Left lung (tissue), 10 donors: ENCODE results near the gene BEST3. TPM values are rescaled to one million over a fixed set of nuclear protein-coding genes. Genes with fewer than 3 reads are reported as not detected.

Experiments used
- ATAC-seq: fragments of 200-7000 bp; cut with Tn5 transposase; one replicate; pipeline ENCODE4 v1.9.1; 2020; ENCODE audit warnings: moderate library complexity
- DNase-seq, 4 donors: peaks; one replicate each; pipeline ENCODE4 v3.0.0-alpha.2; 2013 to 2020
- H3K27ac ChIP-seq, 2 donors: fragments of 200-600 bp; sonication (generic) in 1 of 2; one replicate each; pipeline versions ENCODE4 v1.5.0 to v1.8.0; 2020 to 2021
- H3K27me3 ChIP-seq, 2 donors: fragments of 200-600 bp; sonication (generic) in 1 of 2; one replicate each; pipeline versions ENCODE4 v1.5.0 to v1.8.0; 2020 to 2021
- H3K36me3 ChIP-seq, 2 donors: fragments of 200-600 bp; sonication (generic) in 1 of 2; one replicate each; pipeline versions ENCODE4 v1.5.0 to v1.8.0; 2020 to 2021
- H3K4me1 ChIP-seq, 2 donors: fragments of 200-600 bp; one replicate each; pipeline ENCODE4 v1.8.0; 2021
- H3K4me3 ChIP-seq, 2 donors: fragments of 200-600 bp; sonication (generic) in 1 of 2; one replicate each; pipeline versions ENCODE4 v1.5.0 to v1.8.0; 2020 to 2021; ENCODE audit warnings: mild to moderate bottlenecking in 1 of 2
- H3K9me3 ChIP-seq, 2 donors: fragments of 200-600 bp; sonication (generic) in 1 of 2; one replicate each; pipeline versions ENCODE4 v1.5.0 to v1.8.0; 2020 to 2021
- intact Hi-C, 2 donors: fragments of 100-400 bp; cut with DNase I; formaldehyde crosslinking; loops; one replicate each; pipeline versions ENCODE4 v1.11.2 to v1.14.2; 2022
- polyA plus RNA-seq, 6 donors: library from polyadenylated mRNA; unstranded; fragments of 120-200 nt; gene quantifications; one replicate each; pipeline ENCODE4 v1.2.1, GENCODE V29; 2013; ENCODE audit not compliant: insufficient read length in 6 of 6
- total RNA-seq, 2 donors: library from RNA; stranded (reverse); fragmentation: NEBNext Ultra II Directional; extraction: Animal tissue kit (Norgen Biotek cat#: 25700); gene quantifications; one replicate each; pipeline ENCODE4 v1.2.1, GENCODE V29; 2021
- TF ChIP-seq, protein P1 (sequence below), 2 donors: fragments of 200-600 bp; sonication (generic) in 1 of 2; IDR thresholded peaks; one replicate each; pipeline versions ENCODE4 v1.5.0 to v1.8.0; 2021; ENCODE audit warnings: antibody characterized with exemption in 2 of 2
- donor health status: DM: no; HTN: yes; CAD: no.
- donor health status: DM: no; HTN: no; CAD: no.

Gene BEST3
- total and polyA plus RNA-seq, 8 donors, result 0.28 to 0.67 (median 0.45) TPM; not detected in 2

DNA sequence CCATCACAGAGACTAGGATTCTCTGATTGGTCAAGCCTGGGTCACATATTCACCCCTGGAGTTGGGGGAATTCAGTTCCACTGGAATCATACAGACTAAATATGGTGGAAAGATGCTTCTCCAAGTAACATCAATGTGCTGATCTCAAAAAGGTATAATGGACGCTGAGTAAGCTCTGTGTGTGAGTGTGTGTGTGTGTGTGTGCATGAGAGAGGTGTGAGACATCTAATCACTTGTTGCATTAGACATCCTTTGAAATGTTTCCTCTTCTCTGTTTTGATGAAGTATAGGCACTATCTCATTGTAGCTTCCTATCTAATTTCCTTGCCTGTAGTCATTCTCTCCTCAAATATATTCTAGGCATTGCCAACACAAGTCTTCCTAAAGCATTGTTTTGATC, 34.5 kb upstream of the BEST3 start:
- H3K4me1 ChIP-seq, result peaks cover 0 to 3% of the 10 kb centered on the region in 2 donors
- TF ChIP-seq, protein P1, sequence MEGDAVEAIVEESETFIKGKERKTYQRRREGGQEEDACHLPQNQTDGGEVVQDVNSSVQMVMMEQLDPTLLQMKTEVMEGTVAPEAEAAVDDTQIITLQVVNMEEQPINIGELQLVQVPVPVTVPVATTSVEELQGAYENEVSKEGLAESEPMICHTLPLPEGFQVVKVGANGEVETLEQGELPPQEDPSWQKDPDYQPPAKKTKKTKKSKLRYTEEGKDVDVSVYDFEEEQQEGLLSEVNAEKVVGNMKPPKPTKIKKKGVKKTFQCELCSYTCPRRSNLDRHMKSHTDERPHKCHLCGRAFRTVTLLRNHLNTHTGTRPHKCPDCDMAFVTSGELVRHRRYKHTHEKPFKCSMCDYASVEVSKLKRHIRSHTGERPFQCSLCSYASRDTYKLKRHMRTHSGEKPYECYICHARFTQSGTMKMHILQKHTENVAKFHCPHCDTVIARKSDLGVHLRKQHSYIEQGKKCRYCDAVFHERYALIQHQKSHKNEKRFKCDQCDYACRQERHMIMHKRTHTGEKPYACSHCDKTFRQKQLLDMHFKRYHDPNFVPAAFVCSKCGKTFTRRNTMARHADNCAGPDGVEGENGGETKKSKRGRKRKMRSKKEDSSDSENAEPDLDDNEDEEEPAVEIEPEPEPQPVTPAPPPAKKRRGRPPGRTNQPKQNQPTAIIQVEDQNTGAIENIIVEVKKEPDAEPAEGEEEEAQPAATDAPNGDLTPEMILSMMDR (IDR thresholded peaks at IDR 0.05), result no peak
- no peaks in the 10 kb centered on the region for H3K36me3 ChIP-seq
- ATAC-seq, result no peak
- H3K27ac ChIP-seq, result no peak overlapping the region
- no peaks in the 10 kb centered on the region for H3K27me3 ChIP-seq
- no peaks in the 10 kb centered on the region for H3K9me3 ChIP-seq
- no peak overlapping the region for H3K4me3 ChIP-seq
- intact Hi-C loops, result no loop called here
- no peak for DNase-seq

- Histone ChIP-seq H3K9me3 (no peaks in the 10 kb centered on the region), H3K4me1 (no peaks in the 10 kb centered on the region), H3K27me3 (no peaks in the 10 kb centered on the region), H3K36me3 (no peaks in the 10 kb centered on the region), H3K27ac (no peak overlapping the region), H3K4me3 (no peak overlapping the region)
- ATAC-seq (no peak), DNase-seq (no peak)
- TF ChIP-seq, protein P1 (IDR thresholded peaks at IDR 0.05), result no peak
- intact Hi-C loops, result no loop called here
Observed at GRCh38 chr12:69732088-69732487, 33.0 kb upstream of the BEST3 start.

DNA sequence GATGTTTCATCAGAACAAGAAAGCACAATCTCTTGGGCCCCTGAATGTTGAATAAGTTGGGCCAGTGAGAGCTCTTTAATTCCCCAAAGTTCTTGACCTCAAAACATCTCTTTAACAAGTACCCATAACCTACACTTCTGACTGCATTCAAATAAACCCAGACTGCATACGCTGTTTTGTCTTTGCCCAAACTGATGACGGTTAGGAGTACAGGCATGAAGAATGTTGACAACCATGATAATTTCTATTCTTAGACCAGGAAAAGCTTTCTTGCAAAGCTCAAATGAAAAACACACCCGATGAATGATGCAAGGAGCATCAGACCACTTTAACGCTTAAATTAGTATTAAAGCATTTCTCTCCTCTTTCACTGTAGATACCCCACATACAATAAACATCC, 27.8 kb upstream of the BEST3 start:
- no peak for DNase-seq
- no peak for ATAC-seq

DNA sequence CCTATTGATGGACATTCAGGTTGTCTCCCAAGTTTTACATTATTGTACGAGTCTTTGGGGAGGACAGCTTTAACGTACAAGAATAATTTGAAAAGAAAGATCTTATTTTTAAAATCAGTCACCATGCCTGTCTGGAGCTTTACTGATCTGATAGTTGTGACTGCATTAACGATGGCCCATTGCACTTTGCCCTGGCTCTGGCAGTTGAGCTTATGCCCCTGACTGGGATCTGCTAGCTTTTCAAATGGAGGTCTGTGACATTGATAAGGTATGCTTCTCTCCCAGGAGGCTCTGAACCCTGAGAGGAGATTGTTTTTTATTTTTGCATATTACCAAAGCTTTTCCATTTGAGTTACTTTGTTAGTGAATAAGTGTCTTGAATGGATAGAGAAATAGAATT, 21.6 kb upstream of the BEST3 start:
- DNase-seq (no peak), ATAC-seq (no peak)
- H3K27ac ChIP-seq, result no peak overlapping the region
- no peaks in the 10 kb centered on the region for H3K27me3 ChIP-seq
- no peaks in the 10 kb centered on the region for H3K9me3 ChIP-seq
- TF ChIP-seq, protein P1 (IDR thresholded peaks at IDR 0.05), result no peak
- no peaks in the 10 kb centered on the region for H3K4me1 ChIP-seq
- intact Hi-C loops, result no loop called here
- H3K36me3 ChIP-seq, result no peaks in the 10 kb centered on the region
- H3K4me3 ChIP-seq, result no peak overlapping the region

More for the DNA sequence above, 27.8 kb upstream of the BEST3 start:
- TF ChIP-seq, protein P1 (IDR thresholded peaks at IDR 0.05), result no peak
- Histone ChIP-seq H3K27ac (no peak overlapping the region), H3K4me3 (no peak overlapping the region), H3K4me1 (no peaks in the 10 kb centered on the region), H3K9me3 (no peaks in the 10 kb centered on the region), H3K36me3 (no peaks in the 10 kb centered on the region), H3K27me3 (no peaks in the 10 kb centered on the region)
- intact Hi-C loops, result no loop called here

DNA sequence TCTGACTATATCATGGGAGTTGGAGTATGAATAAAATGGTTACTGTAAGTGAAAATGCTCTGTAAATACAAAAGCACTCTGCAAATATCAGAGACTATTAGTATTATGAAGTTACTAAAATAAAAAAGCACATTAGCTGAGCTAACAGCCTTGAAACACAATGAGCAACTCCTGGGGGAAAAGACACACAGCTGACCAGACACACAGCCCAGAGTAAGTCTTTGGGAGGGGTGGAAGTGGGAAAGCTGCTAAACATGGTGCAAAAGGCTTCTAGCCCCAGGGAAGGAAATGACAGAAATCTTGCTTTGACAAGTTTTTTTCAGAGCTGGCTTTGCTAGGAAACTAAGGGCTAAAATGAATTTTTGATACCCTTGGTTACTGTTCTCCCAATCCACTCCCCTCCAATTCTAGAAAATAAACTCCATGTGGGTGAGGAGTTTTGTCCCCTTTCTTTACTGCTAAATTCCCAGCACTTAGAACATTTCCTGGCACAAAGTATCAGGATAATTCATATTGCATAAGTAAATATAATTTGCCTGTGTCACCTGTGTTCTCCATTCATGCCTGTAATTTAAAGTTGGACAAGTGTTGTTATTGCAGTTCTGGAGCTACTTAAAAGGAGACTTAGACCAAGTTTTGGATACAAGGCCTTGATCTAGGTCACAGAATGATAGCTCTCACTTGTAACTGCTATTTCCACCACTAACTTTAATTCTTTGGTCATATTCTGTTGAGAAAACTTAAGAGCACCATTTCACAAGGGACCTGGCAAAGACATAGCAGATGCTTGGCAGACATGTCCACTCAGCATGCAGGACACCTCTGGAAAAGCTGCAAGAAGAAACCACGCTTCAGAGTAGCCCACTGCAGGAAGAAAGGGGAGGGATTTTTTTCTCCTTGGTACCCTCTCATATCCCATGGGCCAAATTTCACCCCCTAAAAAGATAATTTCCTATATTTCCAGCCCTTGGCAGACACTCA, 20.5 kb upstream of the BEST3 start:
- ATAC-seq, result peak; percentile 50
- H3K36me3 ChIP-seq, result no peaks in the 10 kb centered on the region
- no peaks in the 10 kb centered on the region for H3K9me3 ChIP-seq
- no peaks in the 10 kb centered on the region for H3K4me1 ChIP-seq
- DNase-seq, result no peak
- TF ChIP-seq, protein P1 (IDR thresholded peaks at IDR 0.05), result no peak
- intact Hi-C loops, result no loop called here
- H3K27ac ChIP-seq, result no peak overlapping the region
- no peaks in the 10 kb centered on the region for H3K27me3 ChIP-seq
- no peak overlapping the region for H3K4me3 ChIP-seq
